OCI-LY3 (cell line): ENCODE measurements around the gene MYO15A.

Experiments
- EZH2phosphoT487 ChIP-seq: fragments of 200-600 bp; shearing (Covaris generic); IDR thresholded peaks from 2 replicates; pipeline ENCODE4 v1.6.1; 2018; ENCODE audit warnings: antibody characterized with exemption, mixed run types, low read depth
- TF ChIP-seq, protein P1 (sequence below): fragments of 200-600, 300-600 bp; sonication (generic); IDR thresholded peaks from 2 replicates; pipeline ENCODE4 v1.5.1; 2014; ENCODE audit warnings: antibody characterized with exemption, low read length, low read depth

DNA sequence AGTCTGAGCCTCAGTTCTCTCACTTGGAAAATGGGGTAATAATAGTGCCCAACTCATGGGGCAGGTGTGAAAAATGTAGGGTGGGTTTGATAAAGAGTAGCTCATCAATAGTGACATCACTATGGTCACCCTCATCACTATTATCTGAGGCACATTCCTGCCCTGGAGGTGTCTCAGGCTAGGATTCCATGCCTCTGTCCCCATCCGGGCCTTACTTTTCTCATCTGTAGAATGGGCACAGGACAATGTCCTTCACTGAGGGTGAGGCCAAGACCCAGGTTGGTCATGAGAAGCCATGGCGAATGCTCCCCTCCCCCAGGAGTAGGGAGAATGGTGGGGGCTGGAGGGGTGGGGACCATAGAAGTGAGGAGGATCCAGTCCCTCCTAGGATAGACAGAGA lies 30.5 kb downstream of the MYO15A start:
- TF ChIP-seq, protein P1, sequence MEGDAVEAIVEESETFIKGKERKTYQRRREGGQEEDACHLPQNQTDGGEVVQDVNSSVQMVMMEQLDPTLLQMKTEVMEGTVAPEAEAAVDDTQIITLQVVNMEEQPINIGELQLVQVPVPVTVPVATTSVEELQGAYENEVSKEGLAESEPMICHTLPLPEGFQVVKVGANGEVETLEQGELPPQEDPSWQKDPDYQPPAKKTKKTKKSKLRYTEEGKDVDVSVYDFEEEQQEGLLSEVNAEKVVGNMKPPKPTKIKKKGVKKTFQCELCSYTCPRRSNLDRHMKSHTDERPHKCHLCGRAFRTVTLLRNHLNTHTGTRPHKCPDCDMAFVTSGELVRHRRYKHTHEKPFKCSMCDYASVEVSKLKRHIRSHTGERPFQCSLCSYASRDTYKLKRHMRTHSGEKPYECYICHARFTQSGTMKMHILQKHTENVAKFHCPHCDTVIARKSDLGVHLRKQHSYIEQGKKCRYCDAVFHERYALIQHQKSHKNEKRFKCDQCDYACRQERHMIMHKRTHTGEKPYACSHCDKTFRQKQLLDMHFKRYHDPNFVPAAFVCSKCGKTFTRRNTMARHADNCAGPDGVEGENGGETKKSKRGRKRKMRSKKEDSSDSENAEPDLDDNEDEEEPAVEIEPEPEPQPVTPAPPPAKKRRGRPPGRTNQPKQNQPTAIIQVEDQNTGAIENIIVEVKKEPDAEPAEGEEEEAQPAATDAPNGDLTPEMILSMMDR: no peak
- TF ChIP-seq EZH2phosphoT487: no peak
